ENCODE data around the gene ENO4.

ENO4 gene

GRCh38 chr10:116870949-116871348 lies 21.6 kb downstream of the ENO4 start:
- FAIRE-seq = no peak

DNA sequence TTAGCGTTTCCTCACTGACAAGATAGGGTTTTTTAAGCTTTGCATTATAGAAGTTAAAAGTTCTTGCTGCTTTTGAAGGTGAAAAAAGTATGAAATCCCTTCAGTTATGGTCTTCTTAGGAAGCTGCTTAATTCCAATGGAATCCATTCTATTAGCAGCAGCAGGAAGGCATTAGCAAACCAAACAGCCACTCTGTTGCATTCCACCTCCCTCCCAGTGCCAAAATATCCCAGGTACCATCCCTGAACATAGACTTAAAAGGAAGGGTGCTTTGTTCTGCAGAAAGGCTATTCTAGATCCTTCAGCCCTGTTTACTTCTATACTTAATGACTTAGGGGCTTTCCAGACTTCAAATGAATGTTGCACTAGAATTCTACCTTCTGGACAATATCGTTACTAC lies 23.8 kb downstream of the ENO4 start:
- FAIRE-seq = no peak

GRCh38 chr10:116875897-116876296 lies 26.6 kb downstream of the ENO4 start:
- no peak for FAIRE-seq

GRCh38 chr10:116877391-116877790 lies 28.1 kb downstream of the ENO4 start:
- FAIRE-seq = no peak

DNA sequence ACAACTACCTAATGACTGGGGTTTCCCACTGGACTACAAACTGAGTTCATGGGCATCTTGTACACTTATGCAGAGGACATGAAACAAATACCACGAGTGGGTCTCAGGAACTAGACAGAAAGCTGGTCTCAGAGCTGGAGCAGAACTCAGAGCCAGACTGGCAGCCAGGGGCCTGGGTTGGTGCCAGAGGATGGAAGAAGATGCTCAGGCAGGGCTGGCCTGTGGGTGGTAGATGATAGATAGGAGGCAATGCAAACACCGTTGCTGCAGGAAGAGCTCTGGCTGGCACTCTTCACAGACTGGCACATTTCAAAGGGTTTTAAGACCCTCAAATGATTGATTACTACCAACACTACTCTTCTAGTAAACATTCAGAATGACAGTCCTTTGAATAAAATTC lies 28.8 kb downstream of the ENO4 start:
- no peak for FAIRE-seq

DNA sequence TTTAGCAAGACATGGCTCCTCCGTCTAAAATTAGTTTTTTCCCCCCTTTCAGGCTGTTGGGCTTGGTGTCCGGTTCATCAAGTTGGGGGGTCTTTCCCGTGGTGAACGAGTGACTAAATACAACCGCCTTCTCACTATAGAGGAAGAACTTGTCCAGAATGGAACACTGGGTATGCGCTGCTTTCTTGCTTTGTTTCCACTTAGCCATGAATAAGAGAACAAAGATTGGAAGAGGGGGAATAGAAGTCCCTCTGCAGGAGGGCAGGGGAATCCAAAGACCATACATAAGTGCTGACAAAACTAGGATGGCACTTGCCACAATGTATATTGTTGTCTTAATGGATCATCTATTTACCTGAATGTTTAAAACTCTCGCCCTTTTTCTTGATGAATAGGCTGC lies 30.5 kb downstream of the ENO4 start:
- no peak for FAIRE-seq

DNA sequence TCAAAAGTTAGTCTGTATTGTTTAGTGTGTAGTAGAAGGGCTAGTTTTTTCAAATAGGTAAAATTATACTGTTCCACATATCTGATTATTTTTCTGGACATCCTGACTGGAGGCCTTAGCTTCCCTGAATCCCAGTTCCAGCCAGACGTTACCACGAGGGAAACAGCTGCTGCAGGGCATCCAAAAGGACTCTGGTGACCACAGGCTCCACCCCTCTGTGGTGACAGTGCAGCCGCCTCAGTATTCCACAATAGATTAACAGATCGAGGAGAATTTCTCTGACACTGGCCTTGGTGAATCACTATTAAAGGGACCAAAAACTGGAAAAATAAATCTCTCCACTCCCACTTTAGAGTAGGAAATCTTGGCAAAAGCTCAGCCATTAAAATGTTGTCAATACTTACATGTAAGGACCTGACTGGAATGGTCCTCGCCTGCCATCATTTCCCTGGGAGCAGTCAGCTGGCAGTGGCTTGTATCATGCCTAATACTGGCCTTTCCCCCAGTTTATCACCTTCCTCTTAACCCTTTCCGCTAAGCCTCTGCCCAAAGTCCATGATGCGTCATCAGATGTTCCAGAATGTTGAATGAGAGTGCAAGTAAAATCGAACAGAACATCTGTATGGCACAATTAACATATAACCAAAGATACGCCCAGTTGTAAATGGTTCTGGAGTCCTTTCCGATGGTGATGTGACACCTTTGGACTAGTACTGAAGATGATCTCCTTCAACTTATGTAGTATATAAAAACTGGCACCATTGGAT lies 31.6 kb downstream of the ENO4 start:
- FAIRE-seq = no peak

GRCh38 chr10:116882639-116883038 lies 33.3 kb downstream of the ENO4 start:
- no peak for FAIRE-seq

GRCh38 chr10:116886772-116887171 lies 37.5 kb downstream of the ENO4 start:
- FAIRE-seq = no peak

- FAIRE-seq = no peak
Observed at GRCh38 chr10:116888380-116889055, 39.2 kb downstream of the ENO4 start.

DNA sequence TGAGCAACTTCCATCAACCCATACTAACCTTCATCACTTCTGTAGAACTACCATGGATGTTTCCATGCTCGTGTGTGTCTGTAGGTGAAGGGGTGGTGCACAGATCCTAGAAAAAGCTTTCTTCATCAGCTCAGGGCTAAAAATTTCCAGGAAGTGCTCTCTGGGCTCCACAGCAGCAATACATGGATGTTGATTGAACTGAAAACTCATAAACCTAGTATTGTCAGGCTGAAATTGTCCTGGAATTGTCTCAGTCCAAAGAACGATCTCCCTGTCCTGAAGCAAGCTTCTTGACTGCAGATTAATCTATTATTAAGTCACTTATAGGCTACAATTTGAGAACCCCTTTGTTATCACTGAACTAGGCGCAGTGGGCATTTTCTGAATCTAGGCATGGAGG lies 39.8 kb downstream of the ENO4 start:
- no peak for FAIRE-seq

DNA sequence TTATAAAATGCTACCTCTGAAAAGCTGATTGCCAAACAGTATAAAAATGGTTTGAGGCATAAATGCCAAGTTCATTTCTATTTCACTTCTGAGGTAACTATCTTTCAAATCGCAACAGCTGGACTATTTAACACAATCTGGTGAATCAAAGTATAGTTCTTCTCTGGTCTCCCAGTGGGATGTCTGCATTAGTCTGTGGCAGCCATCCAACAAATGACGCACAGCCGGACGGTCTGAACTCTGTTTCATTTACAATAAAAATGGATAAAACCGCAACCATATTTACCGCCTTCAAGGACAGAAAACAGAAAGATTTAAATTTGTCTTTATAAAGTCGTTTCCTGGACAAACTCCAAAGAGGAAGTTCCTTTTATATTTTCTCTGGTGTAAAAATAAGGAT lies 41.9 kb downstream of the ENO4 start:
- FAIRE-seq = no peak

DNA sequence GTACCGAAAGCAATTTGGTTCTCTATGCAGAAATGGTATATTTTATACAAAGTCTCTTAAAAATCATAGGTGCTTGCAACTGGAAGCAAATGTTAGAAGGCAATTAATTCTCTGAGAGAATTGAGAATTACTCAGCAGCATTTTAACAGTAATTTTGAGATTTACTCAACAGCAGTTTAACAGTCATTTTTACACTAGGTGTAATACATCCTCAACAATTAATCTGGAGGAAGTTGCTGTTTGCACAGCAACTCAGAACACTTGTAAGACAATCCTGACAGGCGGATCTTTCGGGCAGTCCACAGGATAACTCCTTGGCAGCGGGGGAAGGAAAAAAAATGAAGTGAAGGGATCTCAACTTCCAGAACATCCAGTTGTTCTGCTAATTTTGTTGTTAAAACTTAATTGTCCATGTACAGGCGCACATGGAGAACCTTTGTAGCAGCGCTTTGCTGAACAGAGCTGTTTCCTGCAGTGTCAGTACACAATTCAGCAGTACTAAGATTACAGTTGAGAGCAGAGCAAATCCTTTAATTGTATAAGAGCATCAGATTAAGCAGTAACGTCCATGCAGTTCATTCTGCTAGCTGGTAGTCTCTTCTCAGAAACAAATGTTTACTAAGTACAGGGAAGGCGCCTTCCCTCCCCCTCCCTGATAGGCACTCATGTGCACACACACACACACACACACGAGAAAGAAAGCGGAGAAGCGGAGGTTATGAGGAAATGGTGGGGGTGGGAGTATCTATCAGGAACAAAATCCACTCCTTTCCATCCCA lies 43.8 kb downstream of the ENO4 start:
- FAIRE-seq = no peak

DNA sequence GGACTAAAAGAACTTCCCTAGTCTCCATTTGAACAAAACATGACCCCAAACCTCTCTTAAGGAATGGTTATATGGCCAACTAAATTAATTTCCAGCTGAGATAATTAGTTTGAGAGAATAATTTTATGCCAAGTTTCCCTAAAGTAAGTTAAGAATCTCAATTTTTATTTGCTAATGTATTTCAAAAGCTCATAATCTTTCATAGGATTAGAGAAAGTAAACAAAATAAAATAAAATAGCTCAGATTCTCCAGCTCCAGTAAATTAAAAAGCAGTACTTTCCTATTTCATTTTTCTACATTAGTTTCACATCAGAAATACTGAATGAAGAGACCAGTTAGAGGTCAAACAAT lies 44.4 kb downstream of the ENO4 start:
- no peak for FAIRE-seq

GRCh38 chr10:116899626-116900025 lies 50.3 kb downstream of the ENO4 start:
- FAIRE-seq = no peak

- no peak for FAIRE-seq
Observed at GRCh38 chr10:116905845-116906210, 56.5 kb downstream of the ENO4 start.

DNA sequence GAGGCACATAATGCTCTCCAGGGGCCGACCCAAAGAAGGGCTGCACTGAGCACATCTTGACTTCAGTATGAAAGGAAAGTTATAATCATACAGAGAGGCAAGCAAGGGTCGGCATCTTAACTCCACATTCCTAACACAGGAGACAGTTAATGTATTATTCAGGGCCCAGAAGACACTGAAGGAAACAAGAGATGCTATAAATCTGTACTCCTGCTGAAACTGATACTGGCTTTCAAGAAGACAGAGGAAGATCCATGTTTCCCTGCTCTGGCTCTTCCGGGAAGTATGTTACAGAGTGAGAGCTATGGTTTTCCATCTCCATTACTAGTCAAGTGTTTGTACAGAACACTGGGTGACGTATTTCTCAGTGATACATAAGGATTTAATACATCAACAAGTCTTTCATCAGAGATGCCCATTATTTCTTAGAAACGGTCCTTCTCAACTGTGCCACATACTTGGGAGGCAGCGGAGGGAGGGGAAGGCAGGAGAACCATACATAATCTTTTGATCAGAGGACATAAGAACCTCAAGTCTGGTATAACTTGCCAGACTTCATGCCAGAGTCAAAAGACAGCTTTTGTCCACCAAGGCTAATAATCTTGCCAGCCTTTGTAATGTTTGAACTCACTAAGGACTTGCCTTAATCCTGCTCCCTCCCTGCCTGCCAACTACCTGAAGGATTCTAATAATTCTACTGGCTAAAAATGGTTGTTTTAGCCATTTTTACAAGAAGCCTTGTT lies 58.1 kb downstream of the ENO4 start:
- FAIRE-seq = no peak

- no peak for FAIRE-seq
Observed at GRCh38 chr10:116909307-116909706, 60.0 kb downstream of the ENO4 start.

DNA sequence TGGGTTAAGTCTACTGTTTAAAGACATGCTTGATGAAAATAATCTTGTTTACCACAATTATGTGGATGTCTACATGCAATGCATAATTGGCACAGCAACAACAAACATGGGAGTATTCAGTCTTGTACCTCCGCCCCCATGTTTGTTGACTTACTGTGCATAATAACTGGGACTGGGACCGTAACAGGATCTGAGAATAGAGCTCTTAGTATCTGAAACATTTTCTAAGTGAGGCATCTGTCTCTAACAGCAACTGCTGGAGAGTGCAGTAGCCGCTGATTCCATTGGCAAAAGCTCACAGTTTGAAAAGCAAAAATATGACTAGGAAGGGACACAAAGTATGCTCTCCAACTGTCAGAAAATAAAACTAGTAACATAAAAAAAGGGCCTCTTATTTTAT lies 61.6 kb downstream of the ENO4 start:
- no peak for FAIRE-seq

GRCh38 chr10:116912162-116912561 lies 62.9 kb downstream of the ENO4 start:
- no peak for FAIRE-seq

DNA sequence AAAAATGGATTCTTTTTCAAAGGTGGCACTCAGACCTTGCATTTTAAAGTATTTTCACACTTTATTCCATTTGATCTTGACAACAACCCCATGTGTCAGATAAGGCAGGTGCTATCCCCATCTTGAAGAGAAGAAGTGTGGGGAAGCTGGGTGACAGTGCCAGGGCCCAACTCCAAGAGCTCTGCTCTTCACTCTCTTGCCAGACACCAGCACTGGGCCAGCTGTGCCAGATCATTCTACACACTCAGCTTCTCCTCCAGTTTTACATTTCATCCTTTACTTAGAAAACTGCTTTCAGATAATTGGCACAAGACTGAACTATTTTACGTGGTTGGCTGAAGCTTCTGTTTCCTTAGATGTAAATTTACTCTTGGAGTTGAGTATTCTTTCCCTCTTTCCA lies 64.4 kb downstream of the ENO4 start:
- no peak for FAIRE-seq

- no peak for FAIRE-seq
Observed at GRCh38 chr10:116915340-116915739, 66.0 kb downstream of the ENO4 start.

GRCh38 chr10:116917481-116917880 lies 68.2 kb downstream of the ENO4 start:
- FAIRE-seq = no peak
